B cell (primary cell): ENCODE measurements around the gene RNH1. TPM values are rescaled to one million over a fixed set of nuclear protein-coding genes. Genes with fewer than 3 reads are reported as not detected.

ENCODE experiments used
- ATAC-seq: fragments of 200-7000 bp; cut with Tn5 transposase; one replicate; pipeline ENCODE4 v1.10.0; 2021; ENCODE audit warnings: low read depth, mild to moderate bottlenecking, moderate number of reproducible peaks, moderate library complexity
- CTCF ChIA-PET: fragments of 350-600 bp; sonication (Branson Sonifier 250); formaldehyde crosslinking; loops from one replicate; lab custom pipeline; 2021; ENCODE audit warnings: antibody characterized with exemption, inconsistent platforms; lab: Charles Lee
- POLR2A ChIA-PET: fragments of 350-600 bp; sonication (Branson Sonifier 250); formaldehyde crosslinking; loops from one replicate; lab custom pipeline; 2021; ENCODE audit warnings: antibody characterized with exemption; lab: Charles Lee
- DNase-seq: peaks from one replicate; pipeline ENCODE4 v3.0.0; 2013
- H2AFZ ChIP-seq: 2 replicates; pipeline ENCODE4 v1.6.1; 2012; ENCODE audit warnings: mild to moderate bottlenecking, low read depth, low read length; ENCODE audit not compliant: insufficient read depth, poor library complexity, severe bottlenecking
- H3K27ac ChIP-seq, 2 donors: 1 replicate in 1 of 2; 2 replicates in 1 of 2; pipeline ENCODE4 v1.5.1; 2012 to 2013; ENCODE audit warnings: low read length in 2 of 2, mild to moderate bottlenecking in 2 of 2, moderate library complexity in 1 of 2
- H3K27me3 ChIP-seq, 4 experiments: fragments of 200-600 bp in 1 of 4; sonication (generic) in 1 of 4; replicated peaks in 1 of 4; 1 replicate in 2 of 4; 2 replicates in 2 of 4; pipeline versions ENCODE4 v1.6.1 to v1.7.0; 2013 to 2016; ENCODE audit warnings: low read length in 3 of 4, mild to moderate bottlenecking in 2 of 4, mixed read lengths in 1 of 4, moderate library complexity in 1 of 4; ENCODE audit not compliant: insufficient read depth in 4 of 4, control insufficient read depth in 3 of 4; ENCODE audit errors: control extremely low read depth in 1 of 4
- H3K36me3 ChIP-seq, 2 experiments: replicated peaks in 1 of 2; 1 replicate in 1 of 2; 2 replicates in 1 of 2; pipeline versions ENCODE4 v1.6.1 to v1.7.1; 2013; ENCODE audit warnings: low read length in 1 of 2; ENCODE audit not compliant: insufficient read depth in 2 of 2, control insufficient read depth in 1 of 2; ENCODE audit errors: control extremely low read depth in 1 of 2, extremely low read depth in 1 of 2
- H3K4me1 ChIP-seq, 2 donors: fragments of 200-600 bp in 1 of 2; sonication (generic) in 1 of 2; 1 replicate in 1 of 2; 2 replicates in 1 of 2; pipeline versions ENCODE4 v1.5.1 to v1.6.1; 2013 to 2017; ENCODE audit warnings: low read length in 2 of 2; ENCODE audit not compliant: control insufficient read depth in 2 of 2, insufficient read depth in 2 of 2
- H3K4me2 ChIP-seq: replicated peaks from 2 replicates; pipeline ENCODE3; 2012; ENCODE audit warnings: mild to moderate bottlenecking, low read depth, low read length; ENCODE audit not compliant: poor library complexity, severe bottlenecking
- H3K4me3 ChIP-seq, 5 experiments: fragments of 200-600 bp in 1 of 5; sonication (generic) in 1 of 5; 1 replicate in 3 of 5; 2 replicates in 2 of 5; pipeline versions ENCODE4 v1.5.1 to v1.7.0; 2011 to 2016; ENCODE audit warnings: low read length in 4 of 5, mild to moderate bottlenecking in 4 of 5, low read depth in 2 of 5, control low read depth in 1 of 5, moderate library complexity in 1 of 5; ENCODE audit not compliant: insufficient read depth in 1 of 5; ENCODE audit errors: control extremely low read depth in 1 of 5, extremely low read depth in 1 of 5
- H3K79me2 ChIP-seq: fragments of 200-600 bp; sonication (generic); one replicate; pipeline ENCODE4 v1.6.0; 2016; ENCODE audit warnings: low read length; ENCODE audit not compliant: control insufficient read depth, insufficient read depth
- H3K9ac ChIP-seq: fragments of 200-600 bp; sonication (generic); 2 replicates; pipeline ENCODE4 v1.6.1; 2017; ENCODE audit warnings: mild to moderate bottlenecking, low read length, moderate library complexity
- H3K9me3 ChIP-seq, 3 donors: one replicate each; pipeline versions ENCODE4 v1.6.1 to v1.7.1; 2013; ENCODE audit warnings: low read length in 2 of 3; ENCODE audit not compliant: control insufficient read depth in 2 of 3, insufficient read depth in 1 of 3; ENCODE audit errors: control extremely low read depth in 1 of 3
- H4K20me1 ChIP-seq: 2 replicates; pipeline ENCODE4 v1.6.0; 2012; ENCODE audit warnings: mild to moderate bottlenecking, low read length; ENCODE audit not compliant: insufficient read depth, control insufficient read depth, poor library complexity, severe bottlenecking
- H3K27ac Mint-ChIP-seq: one replicate; pipeline ENCODE4 v1.8.0; 2021; ENCODE audit warnings: mixed read lengths
- H3K27me3 Mint-ChIP-seq: one replicate; pipeline ENCODE4 v1.8.0; 2021; ENCODE audit warnings: mixed read lengths
- H3K4me1 Mint-ChIP-seq: one replicate; pipeline ENCODE4 v1.8.0; 2021; ENCODE audit warnings: mixed read lengths
- H3K4me3 Mint-ChIP-seq: one replicate; pipeline ENCODE4 v1.8.0; 2021; ENCODE audit warnings: mixed read lengths
- H3K9me3 Mint-ChIP-seq: one replicate; pipeline ENCODE4 v1.8.0; 2022; ENCODE audit warnings: mixed read lengths; ENCODE audit not compliant: insufficient read depth
- EZH2 ChIP-seq: IDR thresholded peaks from 2 replicates; pipeline ENCODE4 v1.6.1; 2012; ENCODE audit warnings: borderline replicate concordance, low read depth, mild to moderate bottlenecking, moderate library complexity, low read length; ENCODE audit not compliant: insufficient read depth, poor library complexity, severe bottlenecking
- WGBS: methylation state at CpG from one replicate; pipeline ENCODE4 v1.1.5; 2013; ENCODE audit warnings: missing lambda C conversion rate; ENCODE audit not compliant: insufficient coverage; 5-methylcytosine and 5-hydroxymethylcytosine counted together
- intact Hi-C: fragments of 100-400 bp; cut with micrococcal nuclease; formaldehyde crosslinking; loops from one replicate; pipeline ENCODE4 v1.10.0; 2022
- polyA plus RNA-seq: library from polyadenylated mRNA; depleted of rRNA; stranded (reverse); fragments of >200 nt; gene quantifications from 2 replicates; pipeline ENCODE4 v1.2.3, GENCODE V29; 2012
- total RNA-seq, 2 donors: library from RNA; stranded (reverse); fragments of 120-200 nt in 1 of 2; gene quantifications; 1 replicate in 1 of 2; 2 replicates in 1 of 2; pipeline versions ENCODE4 v1.2.3 to v1.2.4, GENCODE V29; 2013 to 2022
- TF ChIP-seq, protein P1 (sequence below): fragments of 200-600 bp; IDR thresholded peaks from one replicate; pipeline ENCODE4 v1.8.0; 2022; ENCODE audit warnings: antibody characterized with exemption, mild to moderate bottlenecking

The RNH1 gene
- total and polyA plus RNA-seq, 2 donors (not counting 1 experiment from before 2014, with no cell fraction given): 81.0 to 159 TPM

DNA sequence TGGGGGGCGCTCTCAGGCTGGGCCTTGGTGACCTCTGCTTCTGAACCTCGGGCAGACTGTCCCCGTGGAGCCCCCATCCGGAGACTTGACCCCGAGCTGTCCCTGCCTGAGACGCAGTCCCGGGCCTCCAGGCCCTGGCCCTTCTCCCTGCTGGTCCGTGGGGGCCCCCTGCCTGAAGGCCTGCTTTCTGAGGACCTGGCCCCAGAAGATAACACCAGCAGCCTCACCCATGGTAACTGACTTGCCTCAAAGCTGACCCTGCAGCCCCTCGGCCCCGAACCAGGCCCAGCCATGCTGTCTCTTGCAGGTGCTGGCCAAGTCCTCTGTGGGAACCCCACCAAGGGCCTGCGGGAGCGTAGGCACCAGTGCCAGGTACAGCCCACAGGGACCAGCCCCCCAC, 44.6 kb upstream of the RNH1 start:
- Mint-ChIP-seq H3K27ac (no peak overlapping the region), H3K4me1 (peaks cover 12% of the 10 kb centered on the region), H3K27me3 (no peaks in the 10 kb centered on the region), H3K4me3 (no peak overlapping the region), H3K9me3 (no peaks in the 10 kb centered on the region)
- DNase-seq (no peak), ATAC-seq (no peak)
- Histone ChIP-seq H3K4me1 (peaks cover 12 to 22% of the 10 kb centered on the region in 2 donors), H3K27me3 (peaks cover 0 to 10% (median 3%) of the 10 kb centered on the region in 4 experiments), H4K20me1 (peaks cover 11% of the 10 kb centered on the region), H3K9me3 (no peaks in the 10 kb centered on the region), H3K79me2 (no peaks in the 10 kb centered on the region), H2AFZ (no peak overlapping the region), H3K4me3 (no peak overlapping the region), H3K9ac (no peak overlapping the region), H3K4me2 (no peak overlapping the region), H3K27ac (no peak overlapping the region), H3K36me3 (peaks cover 0 to 7% of the 10 kb centered on the region in 2 experiments)
- intact Hi-C loops: no loop called here
- ChIA-PET CTCF (interaction anchor here (1.0 kb wide), 1 partner anchor 172 kb away, joined by 6 read pairs; no protein-coding TSS in a partner anchor), POLR2A (interaction anchor here (0.6 kb wide), 1 partner anchor 13 kb away, joined by 7 read pairs; no protein-coding TSS in a partner anchor)
- no peak for TF ChIP-seq EZH2
- TF ChIP-seq, protein P1, sequence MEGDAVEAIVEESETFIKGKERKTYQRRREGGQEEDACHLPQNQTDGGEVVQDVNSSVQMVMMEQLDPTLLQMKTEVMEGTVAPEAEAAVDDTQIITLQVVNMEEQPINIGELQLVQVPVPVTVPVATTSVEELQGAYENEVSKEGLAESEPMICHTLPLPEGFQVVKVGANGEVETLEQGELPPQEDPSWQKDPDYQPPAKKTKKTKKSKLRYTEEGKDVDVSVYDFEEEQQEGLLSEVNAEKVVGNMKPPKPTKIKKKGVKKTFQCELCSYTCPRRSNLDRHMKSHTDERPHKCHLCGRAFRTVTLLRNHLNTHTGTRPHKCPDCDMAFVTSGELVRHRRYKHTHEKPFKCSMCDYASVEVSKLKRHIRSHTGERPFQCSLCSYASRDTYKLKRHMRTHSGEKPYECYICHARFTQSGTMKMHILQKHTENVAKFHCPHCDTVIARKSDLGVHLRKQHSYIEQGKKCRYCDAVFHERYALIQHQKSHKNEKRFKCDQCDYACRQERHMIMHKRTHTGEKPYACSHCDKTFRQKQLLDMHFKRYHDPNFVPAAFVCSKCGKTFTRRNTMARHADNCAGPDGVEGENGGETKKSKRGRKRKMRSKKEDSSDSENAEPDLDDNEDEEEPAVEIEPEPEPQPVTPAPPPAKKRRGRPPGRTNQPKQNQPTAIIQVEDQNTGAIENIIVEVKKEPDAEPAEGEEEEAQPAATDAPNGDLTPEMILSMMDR: no peak
- WGBS: 95% methylated on average over 12 of the region's 12 CpGs

DNA sequence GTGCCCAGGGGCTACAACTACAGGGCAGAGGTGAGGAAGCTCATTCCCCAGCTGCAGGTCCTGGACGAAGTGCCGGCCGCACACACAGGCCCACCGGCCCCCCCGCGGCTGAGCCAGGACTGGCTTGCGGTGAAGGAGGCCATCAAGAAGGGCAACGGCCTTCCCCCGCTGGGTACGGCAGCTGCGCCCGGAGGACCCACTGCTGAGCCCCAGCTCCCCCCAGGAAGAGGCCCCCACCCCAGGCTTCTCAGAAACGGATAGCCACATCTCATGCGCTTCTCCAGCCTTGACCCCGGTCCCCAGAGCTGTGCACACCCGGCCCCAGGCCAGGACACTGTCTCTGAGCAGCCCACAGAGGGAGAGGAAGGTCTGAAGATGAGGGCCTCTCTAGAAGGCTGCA, 44.1 kb upstream of the RNH1 start:
- H2AFZ ChIP-seq: no peak overlapping the region
- no peaks in the 10 kb centered on the region for H3K27me3 Mint-ChIP-seq
- no peak overlapping the region for H3K4me2 ChIP-seq
- H3K9ac ChIP-seq: no peak overlapping the region
- intact Hi-C loops: no loop called here
- H3K4me1 ChIP-seq: peaks cover 8 to 18% of the 10 kb centered on the region in 2 donors
- H3K4me3 ChIP-seq: no peak overlapping the region
- no peak overlapping the region for H3K4me3 Mint-ChIP-seq
- H3K27ac ChIP-seq: no peak overlapping the region
- POLR2A ChIA-PET: interaction anchor here (0.6 kb wide), 1 partner anchor 12 kb away, joined by 7 read pairs; no protein-coding TSS in a partner anchor
- no peak for ATAC-seq
- H3K27me3 ChIP-seq: peaks cover 0 to 5% (median 2%) of the 10 kb centered on the region in 4 experiments
- no peaks in the 10 kb centered on the region for H3K79me2 ChIP-seq
- DNase-seq: no peak
- H3K4me1 Mint-ChIP-seq: peaks cover 10% of the 10 kb centered on the region
- H3K9me3 Mint-ChIP-seq: no peaks in the 10 kb centered on the region
- 91% methylated on average over 14 of the region's 16 CpGs for WGBS
- TF ChIP-seq, protein P1: no peak
- no peak for TF ChIP-seq EZH2
- no peak overlapping the region for H3K27ac Mint-ChIP-seq
- H3K36me3 ChIP-seq: peaks cover 0 to 7% of the 10 kb centered on the region in 2 experiments
- H3K9me3 ChIP-seq: no peaks in the 10 kb centered on the region
- H4K20me1 ChIP-seq: peaks cover 11% of the 10 kb centered on the region
- CTCF ChIA-PET: interaction anchor here (0.5 to 1.0 kb wide), 2 partner anchors 172 to 346 kb away, joined by 3 to 6 read pairs; no protein-coding TSS in a partner anchor
